GM12878 (cell line): ENCODE measurements around the gene HAUS6.

ENCODE experiments used
- CTCF ChIP-seq, 3 experiments: IDR thresholded peaks in 2 of 3; conservative IDR thresholded peaks in 1 of 3; 2 replicates each; pipeline ENCODE4 v1.5.1; 2011; ENCODE audit warnings: low read depth in 3 of 3, low read length in 3 of 3, mild to moderate bottlenecking in 3 of 3, control low read depth in 2 of 3, moderate library complexity in 2 of 3, inconsistent platforms in 1 of 3, mixed read lengths in 1 of 3; ENCODE audit not compliant: control insufficient read depth in 2 of 3, insufficient read depth in 1 of 3; ENCODE audit errors: extremely low read depth in 1 of 3
- ESRRA ChIP-seq: IDR thresholded peaks from 2 replicates; pipeline ENCODE4 v1.6.1; 2012; ENCODE audit warnings: mild to moderate bottlenecking, low read length, improper control_type of control experiment
- EZH2 ChIP-seq: IDR thresholded peaks from 2 replicates; pipeline ENCODE4 v1.6.1; 2012; ENCODE audit warnings: low read depth, mild to moderate bottlenecking, control low read depth, inconsistent platforms, low read length, borderline replicate concordance; ENCODE audit not compliant: control insufficient read depth
- MAX ChIP-seq: IDR thresholded peaks from 2 replicates; pipeline ENCODE4 v1.6.1; 2012; ENCODE audit warnings: low read depth, low read length, improper control_type of control experiment
- SUZ12 ChIP-seq: fragments of 200-600 bp; sonication (generic); IDR thresholded peaks from one replicate; pipeline ENCODE4 v1.6.1; 2018; ENCODE audit warnings: antibody characterized with exemption, mild to moderate bottlenecking; ENCODE audit not compliant: unreplicated experiment
- YY1 ChIP-seq: IDR thresholded peaks from 2 replicates; pipeline ENCODE4 v1.6.1; 2011; ENCODE audit warnings: low read depth, mild to moderate bottlenecking, low read length
- ZNF217 ChIP-seq: fragments of 450-650 bp; IDR thresholded peaks from 2 replicates; pipeline ENCODE4 v1.6.1; 2017; ENCODE audit warnings: antibody characterized with exemption, mild to moderate bottlenecking
- TF ChIP-seq, protein P1 (sequence below): IDR thresholded peaks from 2 replicates; pipeline ENCODE4 v1.6.1; 2012; ENCODE audit warnings: low read depth, low read length, improper control_type of control experiment

DNA sequence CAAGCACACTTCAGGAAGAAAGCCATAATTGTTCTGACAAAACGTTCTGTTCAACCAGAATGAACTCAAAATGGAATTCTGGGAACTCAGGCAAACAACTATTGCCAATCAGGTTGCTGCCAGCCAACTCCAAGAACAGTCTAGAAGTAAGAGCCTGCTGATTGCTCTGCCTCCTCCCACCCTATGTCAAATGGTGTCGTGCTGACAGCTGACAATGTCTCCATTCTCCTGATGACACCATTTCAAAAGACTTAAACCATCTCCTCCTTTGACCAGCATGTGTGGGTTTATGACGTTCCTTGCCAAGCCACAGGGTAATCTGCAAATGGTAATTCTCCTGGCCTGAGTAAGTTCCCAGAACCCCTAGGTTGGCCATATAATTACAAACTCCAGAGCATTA is 46.5 kb upstream of the HAUS6 start:
- TF ChIP-seq, protein P1, sequence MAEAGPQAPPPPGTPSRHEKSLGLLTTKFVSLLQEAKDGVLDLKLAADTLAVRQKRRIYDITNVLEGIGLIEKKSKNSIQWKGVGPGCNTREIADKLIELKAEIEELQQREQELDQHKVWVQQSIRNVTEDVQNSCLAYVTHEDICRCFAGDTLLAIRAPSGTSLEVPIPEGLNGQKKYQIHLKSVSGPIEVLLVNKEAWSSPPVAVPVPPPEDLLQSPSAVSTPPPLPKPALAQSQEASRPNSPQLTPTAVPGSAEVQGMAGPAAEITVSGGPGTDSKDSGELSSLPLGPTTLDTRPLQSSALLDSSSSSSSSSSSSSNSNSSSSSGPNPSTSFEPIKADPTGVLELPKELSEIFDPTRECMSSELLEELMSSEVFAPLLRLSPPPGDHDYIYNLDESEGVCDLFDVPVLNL, result no peak
- TF ChIP-seq ESRRA, result no peak
- TF ChIP-seq SUZ12, result no peak
- no peak for TF ChIP-seq YY1
- TF ChIP-seq CTCF (IDR thresholded peaks at IDR 0.05 in 2 of 3, conservative IDR thresholded peaks at IDR 0.05 in 1 of 3; ENCODE audit: control insufficient read depth in 2 of 3, extremely low read depth in 1 of 3, insufficient read depth in 1 of 3, low read depth in 3 of 3, low read length in 3 of 3), result no peak
- no peak for TF ChIP-seq ZNF217
- TF ChIP-seq EZH2, result no peak
- no peak for TF ChIP-seq MAX
